ENCODE data around the gene ZBED4.
A peak's percentile ranks its signal among the peaks of the same experiment; 100 is the strongest.
"Not testable (repeated sequence)": the region's sequence is repeated elsewhere in the genome, so short reads cannot be mapped to it uniquely, and the experiment has no call there.

The ZBED4 gene

GRCh38 chr22:49850021-49850911 is 3.4 kb upstream of the ZBED4 start:
- Histone ChIP-seq H3K27ac (ENCODE audit: low read depth, low read length) (no peak overlapping the region), H3K36me3 (ENCODE audit: control insufficient read depth, insufficient read depth, low read length) (no peaks in the 10 kb centered on the region), H3K9ac (ENCODE audit: low read depth, low read length) (no peak overlapping the region), H3K9me3 (ENCODE audit: control insufficient read depth, insufficient read depth, low read length) (no peaks in the 10 kb centered on the region), H3K4me1 (ENCODE audit: control insufficient read depth, insufficient read depth, low read length) (peaks cover 7% of the 10 kb centered on the region), H3K4me3 (ENCODE audit: low read depth, low read length) (peak overlapping the region; percentile 61; the same call in 1 of the 2 replicates), H3K27me3 (ENCODE audit: control insufficient read depth, insufficient read depth, low read length) (peaks cover 76% of the 10 kb centered on the region)

- no peak overlapping the region for H3K9ac ChIP-seq (ENCODE audit: low read depth, low read length)
- peaks cover 67% of the 10 kb centered on the region for H3K27me3 ChIP-seq (ENCODE audit: control insufficient read depth, insufficient read depth, low read length)
- peaks cover 16% of the 10 kb centered on the region for H3K4me1 ChIP-seq (ENCODE audit: control insufficient read depth, insufficient read depth, low read length)
- no peak overlapping the region for H3K27ac ChIP-seq (ENCODE audit: low read depth, low read length)
- H3K9me3 ChIP-seq (ENCODE audit: control insufficient read depth, insufficient read depth, low read length): no peaks in the 10 kb centered on the region
- H3K36me3 ChIP-seq (ENCODE audit: control insufficient read depth, insufficient read depth, low read length): no peaks in the 10 kb centered on the region
- H3K4me3 ChIP-seq (ENCODE audit: low read depth, low read length): no peak overlapping the region
Measured at GRCh38 chr22:49850959-49851802, 2.5 kb upstream of the ZBED4 start.

- Histone ChIP-seq H3K4me3 (ENCODE audit: low read depth, low read length) (peak overlapping the region; percentile 86; the same call in 1 of the 2 replicates), H3K4me1 (ENCODE audit: control insufficient read depth, insufficient read depth, low read length) (peaks cover 17% of the 10 kb centered on the region), H3K27me3 (ENCODE audit: control insufficient read depth, insufficient read depth, low read length) (peaks cover 54% of the 10 kb centered on the region)
- H3K9ac ChIP-seq (ENCODE audit: low read depth, low read length); H3K9me3 ChIP-seq (ENCODE audit: control insufficient read depth, insufficient read depth, low read length); H3K36me3 ChIP-seq (ENCODE audit: control insufficient read depth, insufficient read depth, low read length); H3K27ac ChIP-seq (ENCODE audit: low read depth, low read length): not testable (repeated sequence)
Measured at GRCh38 chr22:49852568-49852897, 1.1 kb upstream of the ZBED4 start.

- Histone ChIP-seq H3K4me3 (ENCODE audit: low read depth, low read length) (peak overlapping the region; percentile 98), H3K4me1 (ENCODE audit: control insufficient read depth, insufficient read depth, low read length) (peaks cover 17% of the 10 kb centered on the region), H3K27ac (ENCODE audit: low read depth, low read length) (peak overlapping the region; percentile 77), H3K9ac (ENCODE audit: low read depth, low read length) (peak overlapping the region; percentile 73), H3K9me3 (ENCODE audit: control insufficient read depth, insufficient read depth, low read length) (no peaks in the 10 kb centered on the region), H3K36me3 (ENCODE audit: control insufficient read depth, insufficient read depth, low read length) (no peaks in the 10 kb centered on the region), H3K27me3 (ENCODE audit: control insufficient read depth, insufficient read depth, low read length) (peaks cover 37% of the 10 kb centered on the region)
Measured at GRCh38 chr22:49853981-49854831, 562 bp downstream of the ZBED4 start.

- no peak overlapping the region for H3K27ac ChIP-seq (ENCODE audit: low read depth, low read length)
- no peaks in the 10 kb centered on the region for H3K9me3 ChIP-seq (ENCODE audit: control insufficient read depth, insufficient read depth, low read length)
- H3K9ac ChIP-seq (ENCODE audit: low read depth, low read length): no peak overlapping the region
- H3K27me3 ChIP-seq (ENCODE audit: control insufficient read depth, insufficient read depth, low read length): peaks cover 25% of the 10 kb centered on the region
- H3K4me3 ChIP-seq (ENCODE audit: low read depth, low read length): peak overlapping the region; percentile 98
- no peaks in the 10 kb centered on the region for H3K36me3 ChIP-seq (ENCODE audit: control insufficient read depth, insufficient read depth, low read length)
- H3K4me1 ChIP-seq (ENCODE audit: control insufficient read depth, insufficient read depth, low read length): peaks cover 17% of the 10 kb centered on the region
Measured at GRCh38 chr22:49855251-49855911, 1.7 kb downstream of the ZBED4 start.

- H3K27me3 ChIP-seq (ENCODE audit: control insufficient read depth, insufficient read depth, low read length): peaks cover 16% of the 10 kb centered on the region
- no peak overlapping the region for H3K4me3 ChIP-seq (ENCODE audit: low read depth, low read length)
- no peak overlapping the region for H3K27ac ChIP-seq (ENCODE audit: low read depth, low read length)
- peaks cover 17% of the 10 kb centered on the region for H3K4me1 ChIP-seq (ENCODE audit: control insufficient read depth, insufficient read depth, low read length)
- H3K36me3 ChIP-seq (ENCODE audit: control insufficient read depth, insufficient read depth, low read length): no peaks in the 10 kb centered on the region
- no peak overlapping the region for H3K9ac ChIP-seq (ENCODE audit: low read depth, low read length)
- H3K9me3 ChIP-seq (ENCODE audit: control insufficient read depth, insufficient read depth, low read length): no peaks in the 10 kb centered on the region
Measured at GRCh38 chr22:49856343-49856742, 2.7 kb downstream of the ZBED4 start.

GRCh38 chr22:49856766-49857618 is 3.3 kb downstream of the ZBED4 start:
- Histone ChIP-seq H3K9me3 (ENCODE audit: control insufficient read depth, insufficient read depth, low read length) (no peaks in the 10 kb centered on the region), H3K4me1 (ENCODE audit: control insufficient read depth, insufficient read depth, low read length) (peaks cover 17% of the 10 kb centered on the region), H3K36me3 (ENCODE audit: control insufficient read depth, insufficient read depth, low read length) (no peaks in the 10 kb centered on the region), H3K27me3 (ENCODE audit: control insufficient read depth, insufficient read depth, low read length) (peaks cover 9% of the 10 kb centered on the region), H3K4me3 (ENCODE audit: low read depth, low read length) (no peak overlapping the region), H3K9ac (ENCODE audit: low read depth, low read length) (no peak overlapping the region), H3K27ac (ENCODE audit: low read depth, low read length) (no peak overlapping the region)

- H3K9ac ChIP-seq (ENCODE audit: low read depth, low read length): no peak overlapping the region
- no peaks in the 10 kb centered on the region for H3K36me3 ChIP-seq (ENCODE audit: control insufficient read depth, insufficient read depth, low read length)
- H3K27me3 ChIP-seq (ENCODE audit: control insufficient read depth, insufficient read depth, low read length): no peaks in the 10 kb centered on the region
- no peak overlapping the region for H3K27ac ChIP-seq (ENCODE audit: low read depth, low read length)
- no peaks in the 10 kb centered on the region for H3K9me3 ChIP-seq (ENCODE audit: control insufficient read depth, insufficient read depth, low read length)
- H3K4me3 ChIP-seq (ENCODE audit: low read depth, low read length): no peak overlapping the region
- peaks cover 17% of the 10 kb centered on the region for H3K4me1 ChIP-seq (ENCODE audit: control insufficient read depth, insufficient read depth, low read length)
Measured at GRCh38 chr22:49858827-49859226, 5.2 kb downstream of the ZBED4 start.

GRCh38 chr22:49861642-49862495 is 8.2 kb downstream of the ZBED4 start:
- Histone ChIP-seq H3K36me3 (ENCODE audit: control insufficient read depth, insufficient read depth, low read length) (no peaks in the 10 kb centered on the region), H3K4me3 (ENCODE audit: low read depth, low read length) (no peak overlapping the region), H3K9ac (ENCODE audit: low read depth, low read length) (no peak overlapping the region), H3K4me1 (ENCODE audit: control insufficient read depth, insufficient read depth, low read length) (0 out of 2 replicates have a peak, but pooled peaks cover 1% of the 10 kb centered on the region), H3K9me3 (ENCODE audit: control insufficient read depth, insufficient read depth, low read length) (peaks cover 6% of the 10 kb centered on the region; the same call in 1 of the 2 replicates), H3K27me3 (ENCODE audit: control insufficient read depth, insufficient read depth, low read length) (no peaks in the 10 kb centered on the region), H3K27ac (ENCODE audit: low read depth, low read length) (no peak overlapping the region)
